ENCODE measurements around the gene CCDC146.
"Not testable (repeated sequence)": the region's sequence is repeated elsewhere in the genome, so short reads cannot be mapped to it uniquely, and the experiment has no call there.

CCDC146 gene

GRCh38 chr7:77334039-77334438, 211.6 kb downstream of the CCDC146 start:
- DNase-seq (ENCODE audit: low spot score in 2 of 2); H3K9me3 Mint-ChIP-seq; H3K4me3 Mint-ChIP-seq; H3K27ac Mint-ChIP-seq; ATAC-seq (ENCODE audit: low read depth); H3K27me3 Mint-ChIP-seq: not testable (repeated sequence)
- Mint-ChIP-seq H3K4me1 (peaks cover 48% of the 10 kb centered on the region), H3K36me3 (peaks cover 11% of the 10 kb centered on the region)

DNA sequence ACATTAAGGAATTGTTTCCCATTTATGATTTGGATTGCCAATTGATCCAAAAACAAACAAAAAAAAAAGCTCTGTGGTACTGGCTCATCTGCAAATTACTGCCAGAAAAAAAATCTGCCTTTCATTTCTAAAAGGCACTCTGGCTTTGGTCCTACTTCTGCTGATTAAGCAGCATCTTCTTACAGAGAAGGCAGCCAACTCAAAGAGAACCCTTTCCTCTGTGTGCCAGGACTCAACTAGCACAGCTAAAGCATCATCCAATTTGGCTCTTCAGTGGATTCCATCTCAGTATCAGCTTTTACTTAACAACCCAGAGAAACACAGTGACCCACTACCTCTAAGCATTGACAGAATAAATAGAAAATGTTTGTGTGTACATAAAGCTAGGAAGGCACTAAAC, 213.2 kb downstream of the CCDC146 start:
- Mint-ChIP-seq H3K9me3 (no peaks in the 10 kb centered on the region), H3K27me3 (no peaks in the 10 kb centered on the region), H3K4me1 (peaks cover 42% of the 10 kb centered on the region), H3K4me3 (no peak overlapping the region), H3K27ac (peak overlapping the region; percentile 71), H3K36me3 (peaks cover 10% of the 10 kb centered on the region)
- ATAC-seq (ENCODE audit: low read depth) (no peak), DNase-seq (ENCODE audit: low spot score in 2 of 2) (no peak)

DNA sequence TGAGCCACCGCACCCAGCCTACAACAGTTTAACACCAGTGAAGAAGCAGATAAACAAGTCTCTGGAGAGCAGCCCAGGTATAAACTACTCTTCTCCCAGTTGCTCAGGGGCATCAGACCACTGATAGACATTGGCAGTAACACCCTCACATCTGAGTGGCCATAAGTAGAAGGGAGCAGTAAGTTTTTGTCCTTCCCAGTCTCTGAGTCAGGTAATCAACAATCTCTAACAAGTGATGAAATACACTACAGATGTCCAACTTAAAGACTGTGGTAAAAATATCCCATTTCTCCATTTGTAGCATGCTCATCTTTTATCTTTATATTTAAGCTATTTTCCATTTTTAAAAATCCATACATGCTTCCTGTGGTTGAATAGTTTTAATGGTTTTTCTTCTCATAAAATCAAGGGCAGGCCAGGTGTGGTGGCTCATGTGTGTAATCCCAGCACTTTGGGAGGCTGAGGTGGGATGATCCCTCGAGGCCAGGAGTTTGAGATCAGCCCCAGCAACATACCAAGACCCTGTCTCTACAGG, 215.1 kb downstream of the CCDC146 start:
- peaks cover 10% of the 10 kb centered on the region for H3K36me3 Mint-ChIP-seq
- ATAC-seq (ENCODE audit: low read depth) (no peak), DNase-seq (ENCODE audit: low spot score in 2 of 2) (no peak)
- peak overlapping the region; percentile 54 for H3K4me3 Mint-ChIP-seq
- no peak overlapping the region for H3K27ac Mint-ChIP-seq
- peaks cover 32% of the 10 kb centered on the region for H3K4me1 Mint-ChIP-seq
- peaks cover 2% of the 10 kb centered on the region for H3K9me3 Mint-ChIP-seq
- H3K27me3 Mint-ChIP-seq, result no peaks in the 10 kb centered on the region

GRCh38 chr7:77338260-77338659, 215.8 kb downstream of the CCDC146 start:
- DNase-seq (ENCODE audit: low spot score in 2 of 2) (no peak), ATAC-seq (ENCODE audit: low read depth) (peak; percentile 52)
- no peak overlapping the region for H3K27ac Mint-ChIP-seq
- peak overlapping the region; percentile 50 for H3K4me3 Mint-ChIP-seq
- H3K36me3 Mint-ChIP-seq, result peaks cover 8% of the 10 kb centered on the region
- H3K4me1 Mint-ChIP-seq, result peaks cover 29% of the 10 kb centered on the region
- H3K9me3 Mint-ChIP-seq, result peaks cover 2% of the 10 kb centered on the region
- H3K27me3 Mint-ChIP-seq, result no peaks in the 10 kb centered on the region

- peaks cover 7% of the 10 kb centered on the region for H3K36me3 Mint-ChIP-seq
- H3K27ac Mint-ChIP-seq, result no peak overlapping the region
- peaks cover 2% of the 10 kb centered on the region for H3K9me3 Mint-ChIP-seq
- peak overlapping the region; percentile 41 for H3K4me3 Mint-ChIP-seq
- peaks cover 29% of the 10 kb centered on the region for H3K4me1 Mint-ChIP-seq
- H3K27me3 Mint-ChIP-seq, result no peaks in the 10 kb centered on the region
- ATAC-seq (ENCODE audit: low read depth), result no peak
- no peak for DNase-seq (ENCODE audit: low spot score in 2 of 2)
These were observed 216.6 kb downstream of the CCDC146 start for GRCh38 chr7:77338883-77339629.

- ATAC-seq (ENCODE audit: low read depth) (no peak), DNase-seq (ENCODE audit: low spot score in 2 of 2) (no peak)
- H3K36me3 Mint-ChIP-seq, result peaks cover 5% of the 10 kb centered on the region
- H3K4me3 Mint-ChIP-seq, result no peak overlapping the region
- H3K27ac Mint-ChIP-seq, result no peak overlapping the region
- peaks cover 29% of the 10 kb centered on the region for H3K4me1 Mint-ChIP-seq
- H3K27me3 Mint-ChIP-seq, result no peaks in the 10 kb centered on the region
- peaks cover 2% of the 10 kb centered on the region for H3K9me3 Mint-ChIP-seq
These were observed 217.3 kb downstream of the CCDC146 start for GRCh38 chr7:77339726-77340125.

Data from memory B cell (primary cell).